GM18502 (cell line): ENCODE data around the gene MYLK.

Source experiments
- ATAC-seq: cut with Tn5 transposase; IDR thresholded peaks from one replicate; pipeline ENCODE4 v1.9.1; 2021; ENCODE audit warnings: mild to moderate bottlenecking; ENCODE audit not compliant: unreplicated experiment, poor library complexity

Gene MYLK

DNA sequence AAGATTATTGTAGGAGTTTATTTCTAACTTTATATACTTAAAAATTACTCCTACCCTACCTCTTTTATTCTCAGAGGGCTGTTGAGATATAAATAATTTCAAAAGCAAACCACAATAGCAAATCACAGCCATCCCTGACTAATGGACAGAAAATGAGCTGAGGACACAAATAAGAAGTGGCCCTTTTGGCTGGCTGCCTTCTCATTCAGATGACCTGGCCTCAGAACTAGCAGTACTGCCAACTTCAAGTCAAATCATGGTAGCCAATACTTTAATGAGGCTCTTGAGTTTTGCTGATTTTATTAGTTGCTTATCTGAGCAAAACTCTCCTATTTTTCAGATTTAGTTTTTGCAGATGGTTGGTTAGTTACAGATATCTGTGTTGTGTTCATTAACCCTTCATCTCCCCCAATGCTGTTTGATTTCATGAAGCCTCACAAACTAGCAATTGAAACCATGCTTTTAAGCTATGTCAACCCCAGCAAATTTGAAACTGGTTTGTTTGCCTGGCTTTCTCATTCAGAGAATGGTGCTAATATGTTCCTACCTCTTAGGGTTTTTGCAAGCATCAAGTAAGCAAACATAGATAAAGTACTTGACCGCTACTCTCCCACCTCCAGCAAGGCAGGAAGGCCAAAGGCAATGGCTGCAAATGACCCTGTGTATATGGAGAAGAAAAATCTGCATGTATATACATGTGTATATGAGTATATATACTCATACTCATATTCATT lies 225.8 kb downstream of the MYLK start:
- ATAC-seq: no peak

DNA sequence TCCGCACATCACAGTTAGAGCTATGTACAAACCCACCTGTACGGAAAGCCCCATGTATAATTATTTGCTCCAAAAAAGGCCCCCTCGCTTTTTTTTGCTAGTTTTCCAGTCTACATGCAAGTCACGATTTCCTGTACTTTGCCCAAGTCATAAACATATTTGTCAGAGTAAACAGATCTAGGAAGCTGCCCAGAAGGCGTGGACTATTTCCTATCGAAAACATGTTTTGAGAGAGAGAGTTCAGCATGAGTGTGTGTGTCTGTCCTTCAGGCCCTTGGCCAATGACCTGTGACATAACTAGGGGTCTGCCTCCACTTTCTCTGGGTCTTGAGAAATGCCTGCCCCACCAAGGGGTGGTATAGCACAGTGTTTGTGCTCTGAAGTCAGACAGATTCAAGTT lies 226.6 kb downstream of the MYLK start:
- no peak for ATAC-seq

DNA sequence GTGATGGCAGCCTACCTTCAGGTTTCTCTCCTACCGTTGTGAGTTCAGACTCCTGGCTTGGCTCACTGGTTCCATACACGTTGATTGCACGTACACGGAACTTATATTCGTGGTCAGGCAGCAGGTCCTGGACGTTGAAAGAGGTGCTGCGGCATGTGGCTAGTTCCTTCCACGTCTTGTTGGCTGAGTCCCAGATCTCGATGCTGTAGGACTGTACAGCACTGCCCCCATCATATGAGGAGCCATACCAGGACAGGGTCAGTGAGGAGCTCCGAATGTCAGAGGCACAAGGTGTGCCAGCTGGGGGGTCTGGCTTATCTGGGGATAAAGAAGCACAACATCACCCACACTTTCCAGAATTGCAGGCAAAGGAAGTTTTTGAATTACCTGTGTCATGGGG lies 227.0 kb downstream of the MYLK start:
- no peak for ATAC-seq

DNA sequence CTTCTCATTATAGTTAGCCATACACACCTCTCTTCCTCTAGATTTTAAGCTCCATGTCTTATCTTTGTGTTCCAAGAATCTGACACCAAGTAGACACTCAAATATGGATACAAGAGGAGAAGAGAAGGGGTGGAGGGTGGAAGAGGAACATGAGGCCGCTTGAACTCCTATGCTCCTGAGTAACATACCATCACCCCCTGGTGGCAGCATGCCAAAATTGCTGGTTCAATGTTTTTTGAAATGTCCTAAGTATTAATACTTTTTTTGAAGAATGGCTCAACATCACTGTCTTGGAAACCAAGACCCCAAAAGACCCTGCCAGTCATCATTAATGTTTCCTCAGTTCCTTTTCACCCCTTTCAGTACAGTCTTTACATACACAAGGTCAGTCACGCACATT lies 227.4 kb downstream of the MYLK start:
- no peak for ATAC-seq

DNA sequence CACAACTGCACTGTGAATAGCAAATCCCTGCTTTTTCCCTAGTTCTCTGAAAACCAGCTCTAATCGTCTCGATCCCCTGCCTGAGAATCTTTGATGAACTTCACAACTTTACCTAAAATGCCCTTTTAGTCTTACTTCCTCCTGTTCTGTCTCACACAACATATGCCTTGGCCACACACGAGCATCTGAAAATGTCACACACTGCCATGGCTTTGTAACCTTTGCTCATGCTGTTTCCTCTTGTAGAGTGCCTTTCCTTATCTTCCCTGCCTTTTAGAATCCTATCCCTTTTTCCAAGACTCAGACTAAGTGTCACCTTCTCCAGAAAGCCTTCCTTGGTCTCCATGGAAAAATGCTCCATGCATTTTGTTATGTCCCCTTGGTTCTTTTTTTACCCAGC lies 227.9 kb downstream of the MYLK start:
- ATAC-seq: no peak

DNA sequence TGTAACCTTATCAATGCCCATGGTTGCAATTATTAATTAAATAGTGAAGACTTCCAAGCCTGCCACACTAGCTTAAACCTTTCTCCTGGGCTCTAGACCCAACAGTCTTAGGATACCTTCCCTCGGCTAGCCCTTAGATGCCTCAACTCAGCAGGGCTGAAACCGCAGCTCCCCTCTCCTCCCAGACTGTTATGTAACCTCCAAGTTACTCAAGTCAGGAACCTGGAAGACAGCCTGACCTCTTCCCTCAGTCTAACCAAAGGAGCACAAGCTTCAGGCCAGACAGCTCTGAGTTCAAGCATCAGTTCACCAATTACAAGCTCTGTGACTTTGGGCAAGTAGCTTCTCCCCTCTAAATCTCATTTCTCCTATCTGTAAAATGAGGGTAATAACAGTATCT lies 228.7 kb downstream of the MYLK start:
- ATAC-seq: no peak

DNA sequence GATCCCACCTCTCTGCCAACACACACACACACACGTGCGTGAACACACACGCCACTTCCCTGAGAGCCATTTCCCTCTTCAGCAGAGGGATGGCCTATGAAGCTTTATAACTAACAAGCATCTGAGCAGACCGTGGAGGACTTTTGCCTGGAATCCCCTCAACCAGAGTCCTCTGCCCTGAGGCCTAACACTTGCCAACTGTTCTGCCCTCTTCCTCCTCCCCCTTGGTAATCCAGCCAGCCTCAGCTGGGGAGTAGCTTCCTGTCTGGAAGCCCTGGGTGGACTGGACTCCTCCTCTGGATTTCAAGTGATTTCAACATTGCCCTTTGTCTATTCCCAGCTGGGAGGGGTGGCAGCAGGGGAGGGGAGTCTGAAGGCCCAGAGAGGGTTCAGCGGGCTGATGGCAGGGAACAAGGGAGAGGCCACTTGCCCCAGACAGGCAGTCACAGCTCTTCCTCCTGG lies 230.9 kb downstream of the MYLK start:
- no peak for ATAC-seq

DNA sequence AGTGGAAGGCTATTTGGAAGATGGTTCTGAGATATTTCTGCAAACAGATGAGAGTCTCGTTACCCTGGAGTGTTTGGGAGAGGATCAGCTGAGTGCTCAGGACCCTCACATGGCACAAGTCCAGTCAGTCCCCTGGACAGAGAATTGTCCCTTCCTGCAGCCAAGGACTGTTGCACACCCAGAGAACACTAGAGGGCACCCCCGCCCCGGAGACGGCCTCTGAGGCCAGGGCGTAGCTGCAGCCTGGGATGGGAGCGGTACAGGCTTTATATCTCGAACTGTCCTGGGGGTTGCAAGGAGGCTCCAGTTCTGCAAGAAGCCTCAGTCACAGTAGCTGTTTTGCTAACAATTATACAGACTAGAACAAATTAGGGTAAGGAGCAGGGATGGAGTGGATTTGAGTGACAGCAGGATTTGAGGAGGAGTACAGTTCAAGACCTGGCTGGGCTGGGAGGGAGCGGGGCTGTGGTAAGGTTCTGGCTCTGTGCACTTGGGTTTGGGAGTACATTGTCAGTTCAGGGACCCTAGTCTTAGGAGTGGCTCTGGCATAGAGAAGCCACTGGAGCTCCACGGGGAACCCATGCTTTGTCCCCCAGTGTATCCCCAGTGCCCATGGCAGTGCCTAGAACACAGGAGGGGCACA lies 231.7 kb downstream of the MYLK start:
- ATAC-seq: no peak

DNA sequence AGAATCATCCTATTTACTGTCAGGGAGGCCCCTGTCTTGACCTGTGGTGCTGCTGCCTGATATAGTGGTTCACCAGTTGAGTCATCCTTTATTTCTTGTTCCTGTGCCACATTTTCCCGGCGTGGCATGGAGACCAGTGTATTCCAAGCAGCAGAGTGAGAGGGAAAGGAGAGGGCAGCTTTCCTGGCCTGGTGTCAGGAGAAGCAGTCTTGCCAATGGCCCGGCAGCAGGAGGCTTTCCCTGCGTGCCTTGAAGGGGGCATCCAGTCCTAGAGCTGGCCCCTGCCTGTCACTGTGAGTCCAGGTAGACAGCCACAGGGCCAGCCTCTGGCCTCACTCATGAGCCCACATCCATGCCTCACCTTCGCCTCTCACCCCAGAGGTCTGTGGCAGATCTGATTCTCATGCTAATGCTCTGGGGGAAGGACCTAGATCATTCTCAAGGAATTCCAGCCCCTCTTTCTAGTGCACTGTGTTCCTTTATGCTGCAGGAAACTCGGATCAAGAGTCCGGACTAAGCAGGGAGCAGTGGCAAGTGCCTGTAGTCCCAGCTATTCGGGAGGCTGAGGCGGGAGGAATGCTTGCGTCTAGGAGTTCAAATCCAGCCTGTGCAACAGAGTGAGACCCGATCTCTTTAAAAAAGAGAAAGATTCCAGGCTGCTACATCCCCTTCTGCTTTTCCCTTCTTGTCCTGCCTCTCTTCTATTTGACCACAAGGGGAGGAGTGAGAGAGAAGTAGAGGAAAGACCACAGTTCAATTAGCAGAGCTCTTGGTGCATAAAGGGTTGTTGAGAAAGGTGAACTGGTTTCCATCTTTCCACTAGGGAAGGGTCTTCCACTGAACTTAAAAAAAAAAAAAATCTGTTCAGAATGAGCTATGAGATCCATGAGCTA lies 232.4 kb downstream of the MYLK start:
- ATAC-seq: no peak

DNA sequence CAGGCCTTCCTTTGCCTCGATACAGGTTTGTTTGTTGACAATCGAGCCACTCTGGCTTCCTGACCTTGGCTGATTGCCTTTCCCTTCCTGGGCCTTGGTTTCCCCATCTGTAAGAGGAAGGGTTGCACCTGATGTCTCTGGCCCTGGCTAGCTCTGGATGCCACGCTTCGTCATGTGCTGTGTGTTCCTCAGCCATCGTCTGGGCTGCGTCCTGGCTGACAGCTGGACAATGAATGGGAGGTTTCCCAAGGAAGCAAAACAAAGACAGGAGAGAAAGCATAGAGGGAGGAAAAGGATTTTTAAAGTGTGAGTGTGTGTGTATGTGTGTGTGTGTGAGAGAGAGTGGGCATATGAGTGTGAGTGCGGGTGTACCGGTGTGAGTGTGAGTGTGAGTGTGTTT lies 234.0 kb downstream of the MYLK start:
- no peak for ATAC-seq

DNA sequence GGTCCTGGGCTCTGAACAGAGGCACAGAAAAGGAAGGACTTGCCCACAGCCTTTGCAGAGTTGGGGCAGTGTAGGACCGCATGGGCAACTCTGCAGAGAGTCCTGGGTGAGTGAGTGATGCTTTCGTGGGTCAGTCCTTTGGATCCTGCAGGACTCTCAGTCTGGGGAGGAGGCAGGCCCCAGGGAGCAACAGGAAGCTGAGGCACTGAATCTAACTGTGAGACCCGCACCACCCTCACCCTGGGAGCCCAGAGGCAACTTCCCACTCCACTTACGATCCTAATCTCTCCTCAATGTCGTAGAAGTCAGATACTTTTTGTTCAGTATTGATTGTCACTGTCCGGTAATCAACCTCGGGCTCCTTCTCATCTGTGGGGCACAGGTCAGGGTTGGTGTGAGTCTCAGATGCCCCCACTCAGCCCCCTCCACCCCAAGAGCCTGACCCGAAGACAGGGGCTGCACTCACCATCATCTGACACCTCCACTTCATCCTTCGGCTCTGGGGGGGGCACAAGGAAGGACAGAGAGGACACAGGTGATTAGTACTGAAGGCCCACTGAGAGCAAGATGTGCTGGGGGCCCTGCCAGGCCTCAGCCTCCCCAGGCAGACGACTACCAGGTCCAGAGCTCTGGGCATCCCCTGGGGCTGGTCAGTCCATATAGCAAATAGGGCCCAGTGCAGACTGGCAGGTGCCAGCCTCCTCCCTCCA lies 235.3 kb downstream of the MYLK start:
- no peak for ATAC-seq

DNA sequence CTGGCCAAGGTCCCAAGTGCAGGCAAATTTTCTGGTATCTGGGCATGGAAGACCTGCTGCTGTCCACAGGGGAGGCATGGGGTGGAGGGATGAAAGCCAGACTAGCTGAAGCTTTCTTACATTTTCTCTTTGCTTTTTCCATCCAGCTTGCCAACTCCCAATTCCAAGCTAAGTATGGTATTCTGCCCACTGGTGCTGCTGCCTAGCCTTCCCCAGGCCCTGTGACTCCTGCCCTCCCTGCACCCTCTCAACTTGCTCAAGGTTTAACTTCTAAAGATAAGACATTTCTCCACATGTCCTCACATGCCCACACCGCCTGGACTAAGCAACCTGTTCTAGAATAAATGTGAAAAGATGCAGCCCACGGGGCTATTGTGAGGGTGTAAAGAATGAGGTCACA lies 239.8 kb downstream of the MYLK start:
- no peak for ATAC-seq

DNA sequence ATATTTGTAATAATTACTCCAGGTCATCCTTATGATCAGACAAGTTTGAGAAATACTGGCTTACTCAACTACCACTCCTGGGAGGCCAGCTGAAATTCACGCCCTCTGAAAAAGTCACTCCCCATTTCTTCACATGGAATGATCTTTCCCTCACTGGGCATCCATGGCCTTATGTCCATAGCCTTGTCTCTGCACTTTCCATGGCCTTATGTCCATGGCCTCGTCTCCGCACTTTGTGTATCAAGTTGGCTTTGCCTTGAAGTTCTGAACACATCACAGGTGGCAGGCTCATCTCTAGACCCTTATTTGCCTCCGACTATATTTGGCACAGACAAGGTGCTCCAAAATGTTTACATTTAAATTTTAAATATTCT lies 241.2 kb downstream of the MYLK start:
- ATAC-seq: no peak

DNA sequence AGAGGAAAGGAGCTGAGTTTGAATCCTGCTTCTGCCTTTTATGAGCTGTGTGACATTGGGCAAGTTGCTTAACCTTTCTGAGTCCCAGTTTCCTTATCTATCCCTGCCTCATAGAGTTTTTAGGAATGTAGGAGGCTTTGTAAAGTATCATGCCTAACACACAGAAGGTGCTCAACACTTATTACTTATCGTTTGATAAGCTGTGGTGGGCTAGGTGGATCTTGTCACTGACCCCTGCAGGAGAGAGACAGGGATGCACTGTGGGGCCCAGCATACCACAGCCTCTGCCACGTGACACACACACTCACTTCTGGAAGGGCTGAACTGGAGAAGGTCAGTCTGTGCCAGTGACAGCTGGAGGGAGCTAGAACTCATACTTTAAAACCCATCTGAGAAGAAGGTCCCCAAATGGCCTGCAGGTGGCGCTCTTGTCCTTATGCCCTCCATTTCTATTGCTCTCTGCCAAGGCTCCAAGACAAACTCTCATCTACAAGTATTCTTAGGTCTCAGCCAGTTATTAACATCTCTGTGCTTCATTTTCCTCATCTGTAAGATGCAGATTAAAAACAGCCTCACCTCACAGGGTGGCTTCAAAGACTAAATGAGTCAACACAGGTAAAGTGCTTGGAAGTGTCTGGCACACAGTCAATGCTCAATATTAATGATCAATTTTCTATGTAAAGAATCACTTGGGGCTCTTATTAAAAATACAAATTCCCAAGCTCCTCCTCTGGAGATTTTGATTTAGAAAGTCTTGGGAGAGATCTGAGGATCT lies 241.8 kb downstream of the MYLK start:
- ATAC-seq: peak; percentile 91

DNA sequence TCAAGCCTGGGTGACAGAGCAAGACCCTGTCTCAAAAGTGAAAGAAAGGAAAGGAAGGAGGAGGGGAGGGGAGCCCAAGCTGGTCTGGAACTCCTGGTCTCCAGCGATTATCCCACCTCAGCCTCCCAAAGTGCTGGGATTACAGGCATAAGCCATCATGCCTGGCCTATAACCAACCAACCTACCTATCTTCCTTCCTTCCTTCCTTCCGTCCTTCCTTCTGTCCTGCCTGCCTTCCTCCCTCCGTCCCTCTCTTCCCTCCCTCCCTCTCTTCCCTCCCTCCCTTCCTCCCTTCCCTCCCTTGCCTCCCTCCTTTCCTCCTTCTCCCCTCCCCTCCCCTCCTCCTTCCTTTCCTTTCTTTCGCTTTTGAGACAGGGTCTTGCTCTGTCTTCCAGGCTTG lies 242.6 kb downstream of the MYLK start:
- no peak for ATAC-seq

DNA sequence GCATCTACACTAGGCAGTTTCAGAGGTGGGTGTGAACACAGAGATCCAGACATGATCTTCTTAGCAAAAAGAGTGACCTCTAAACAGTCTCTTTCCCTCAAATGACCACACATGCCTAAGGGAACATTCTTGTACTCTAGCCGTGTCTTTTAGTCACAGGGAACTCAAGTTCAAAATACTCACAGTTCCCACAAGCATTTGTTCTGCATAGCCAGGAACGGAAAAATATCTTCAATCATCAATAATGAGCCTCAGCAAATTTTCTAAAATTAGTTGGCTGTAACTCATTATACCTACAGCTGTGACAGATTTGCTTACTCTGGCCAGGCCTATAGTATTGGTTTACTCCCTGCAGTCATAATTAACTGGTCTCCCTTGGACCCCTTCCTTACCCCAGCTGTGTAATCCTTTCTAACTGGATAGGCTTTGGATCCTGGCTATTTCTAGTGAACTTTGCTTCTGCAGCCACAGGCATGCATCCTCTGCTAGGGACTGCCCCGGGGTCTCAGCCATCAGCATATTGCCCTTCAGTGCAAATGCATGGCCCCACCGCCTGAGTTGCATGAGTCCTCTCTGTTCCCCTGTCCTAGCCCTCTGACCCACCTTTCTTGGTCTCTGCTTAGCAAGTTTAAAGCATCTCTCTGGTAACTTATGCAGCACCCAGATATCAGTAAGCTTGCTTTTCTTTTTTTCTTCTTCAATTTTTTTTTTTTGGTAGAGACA lies 243.2 kb downstream of the MYLK start:
- no peak for ATAC-seq

DNA sequence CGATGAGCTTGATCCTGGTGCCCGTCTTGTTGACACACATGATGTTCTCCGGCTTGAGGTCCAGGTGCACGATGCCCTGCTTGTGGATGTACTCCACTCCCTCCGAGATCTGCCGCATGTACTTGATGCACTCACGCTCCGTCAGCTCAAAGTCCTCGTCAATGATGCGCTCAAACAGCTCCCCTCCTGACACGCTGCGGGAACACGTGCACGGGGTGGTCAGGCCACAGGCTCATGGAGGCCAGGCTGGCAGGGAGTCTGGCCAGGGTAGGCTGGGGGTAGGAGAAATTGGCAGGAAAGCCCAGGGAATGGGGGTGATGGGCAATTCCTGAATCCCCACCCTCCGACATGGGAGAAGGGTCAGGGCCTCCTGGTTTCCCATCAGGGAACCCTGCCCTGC lies 243.8 kb downstream of the MYLK start:
- ATAC-seq: no peak

DNA sequence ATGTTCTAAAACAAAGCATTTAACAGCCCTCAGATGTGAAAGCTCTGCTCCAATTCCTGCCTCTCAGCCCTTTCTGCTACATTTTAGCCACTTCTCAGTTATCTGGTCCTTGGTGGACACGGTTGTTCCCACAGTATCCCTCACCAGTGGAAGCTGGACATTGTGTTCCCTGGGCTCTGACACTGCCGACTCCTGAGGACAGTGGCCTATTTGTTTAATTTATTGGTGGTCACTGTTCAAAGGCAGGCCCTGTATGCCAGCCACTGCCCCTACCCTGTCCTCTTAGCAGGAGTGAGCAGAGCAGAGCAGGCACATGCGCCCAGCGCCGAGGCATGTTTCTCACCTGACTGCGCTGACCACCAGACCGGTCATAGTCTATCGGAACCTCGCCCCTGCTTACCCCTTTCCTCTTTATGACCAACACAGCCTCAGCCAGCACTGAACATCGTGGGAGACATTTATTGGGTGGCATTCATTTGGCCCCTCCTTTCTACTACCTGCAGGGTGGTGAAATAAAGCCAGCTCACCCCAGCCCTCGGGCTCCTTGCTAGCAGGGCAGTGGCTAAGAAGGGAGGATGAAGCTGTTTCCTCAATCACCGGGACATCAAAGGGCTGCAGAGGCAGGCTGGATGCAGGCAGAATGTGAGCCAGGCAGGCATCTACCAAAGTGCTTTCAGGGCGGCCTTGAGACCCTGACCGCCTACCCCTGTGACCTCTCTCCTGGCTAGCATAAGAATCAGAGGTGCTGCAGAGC lies 245.0 kb downstream of the MYLK start:
- no peak for ATAC-seq

DNA sequence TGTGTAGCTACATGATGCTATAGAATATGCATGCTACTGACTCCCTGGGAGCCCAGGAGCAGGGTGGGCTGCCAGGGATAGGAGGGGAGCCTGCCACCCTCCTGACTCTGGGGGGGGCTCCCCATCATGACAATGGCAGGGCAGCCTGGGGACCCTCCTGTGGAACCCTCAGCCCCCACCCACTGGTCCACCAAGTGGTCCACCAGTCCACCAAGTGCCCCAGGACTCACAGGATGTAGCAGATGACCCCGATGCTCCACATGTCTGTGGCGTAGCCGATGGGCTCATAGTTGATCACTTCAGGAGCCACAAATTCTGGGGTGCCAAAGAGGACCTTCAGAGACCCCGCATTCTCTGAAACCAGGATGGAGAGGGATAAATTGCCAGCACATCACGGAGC lies 246.3 kb downstream of the MYLK start:
- ATAC-seq: no peak
